GM10266 (cell line): Measurements from ENCODE around the gene RPUSD3.

Experiments used
- DNase-seq: peaks from one replicate; pipeline ENCODE4 v3.0.0; 2012; ENCODE audit errors: extremely low spot score
- TF ChIP-seq, protein P1 (sequence below): IDR thresholded peaks from 2 replicates; pipeline ENCODE4 v1.5.1; 2012; ENCODE audit warnings: mild to moderate bottlenecking, low read depth; ENCODE audit not compliant: control insufficient read depth, insufficient read depth; ENCODE audit errors: missing control alignments

The RPUSD3 gene

DNA sequence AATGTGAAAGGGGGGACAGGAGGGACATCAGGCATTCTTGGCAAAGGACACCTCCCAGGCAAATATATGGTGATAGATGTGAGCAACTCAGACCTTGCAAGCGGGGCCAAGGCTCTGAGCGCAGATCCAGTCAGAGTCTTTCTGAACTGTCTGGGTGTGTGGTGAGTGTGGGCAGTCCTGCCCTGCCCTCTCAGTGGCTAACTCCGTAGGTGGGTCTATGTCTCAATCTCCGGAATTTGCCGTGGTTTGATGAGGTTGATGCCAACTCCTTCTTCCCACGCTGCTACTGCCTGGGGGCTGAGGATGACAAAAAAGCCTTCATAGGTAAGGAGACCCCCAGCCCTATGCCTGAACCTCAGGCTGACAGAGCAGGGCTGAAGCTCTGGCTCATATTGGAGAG is 26.4 kb downstream of the RPUSD3 start:
- no peak for DNase-seq
- TF ChIP-seq, protein P1, sequence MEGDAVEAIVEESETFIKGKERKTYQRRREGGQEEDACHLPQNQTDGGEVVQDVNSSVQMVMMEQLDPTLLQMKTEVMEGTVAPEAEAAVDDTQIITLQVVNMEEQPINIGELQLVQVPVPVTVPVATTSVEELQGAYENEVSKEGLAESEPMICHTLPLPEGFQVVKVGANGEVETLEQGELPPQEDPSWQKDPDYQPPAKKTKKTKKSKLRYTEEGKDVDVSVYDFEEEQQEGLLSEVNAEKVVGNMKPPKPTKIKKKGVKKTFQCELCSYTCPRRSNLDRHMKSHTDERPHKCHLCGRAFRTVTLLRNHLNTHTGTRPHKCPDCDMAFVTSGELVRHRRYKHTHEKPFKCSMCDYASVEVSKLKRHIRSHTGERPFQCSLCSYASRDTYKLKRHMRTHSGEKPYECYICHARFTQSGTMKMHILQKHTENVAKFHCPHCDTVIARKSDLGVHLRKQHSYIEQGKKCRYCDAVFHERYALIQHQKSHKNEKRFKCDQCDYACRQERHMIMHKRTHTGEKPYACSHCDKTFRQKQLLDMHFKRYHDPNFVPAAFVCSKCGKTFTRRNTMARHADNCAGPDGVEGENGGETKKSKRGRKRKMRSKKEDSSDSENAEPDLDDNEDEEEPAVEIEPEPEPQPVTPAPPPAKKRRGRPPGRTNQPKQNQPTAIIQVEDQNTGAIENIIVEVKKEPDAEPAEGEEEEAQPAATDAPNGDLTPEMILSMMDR, result no peak

DNA sequence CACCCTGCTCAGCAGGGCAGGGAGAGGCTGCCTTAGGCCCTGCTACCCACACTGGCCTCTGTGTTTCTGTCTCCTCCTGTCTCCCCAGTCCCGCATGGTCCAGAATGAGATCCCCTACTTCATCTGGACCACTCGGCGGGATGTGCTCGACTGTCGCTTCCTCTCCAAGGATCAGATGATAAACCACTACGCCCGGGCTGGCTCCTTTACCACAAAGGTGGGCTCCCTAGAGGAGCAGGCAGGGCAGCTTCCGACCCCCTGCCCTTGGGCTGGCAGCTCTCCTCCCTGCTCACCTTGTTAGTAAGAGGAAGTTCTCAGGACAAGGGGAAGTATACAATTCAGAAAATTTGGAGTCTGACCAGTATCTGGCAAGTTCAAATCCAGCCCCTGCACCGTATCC is 27.8 kb downstream of the RPUSD3 start:
- no peak for DNase-seq
- TF ChIP-seq, protein P1, result no peak

DNA sequence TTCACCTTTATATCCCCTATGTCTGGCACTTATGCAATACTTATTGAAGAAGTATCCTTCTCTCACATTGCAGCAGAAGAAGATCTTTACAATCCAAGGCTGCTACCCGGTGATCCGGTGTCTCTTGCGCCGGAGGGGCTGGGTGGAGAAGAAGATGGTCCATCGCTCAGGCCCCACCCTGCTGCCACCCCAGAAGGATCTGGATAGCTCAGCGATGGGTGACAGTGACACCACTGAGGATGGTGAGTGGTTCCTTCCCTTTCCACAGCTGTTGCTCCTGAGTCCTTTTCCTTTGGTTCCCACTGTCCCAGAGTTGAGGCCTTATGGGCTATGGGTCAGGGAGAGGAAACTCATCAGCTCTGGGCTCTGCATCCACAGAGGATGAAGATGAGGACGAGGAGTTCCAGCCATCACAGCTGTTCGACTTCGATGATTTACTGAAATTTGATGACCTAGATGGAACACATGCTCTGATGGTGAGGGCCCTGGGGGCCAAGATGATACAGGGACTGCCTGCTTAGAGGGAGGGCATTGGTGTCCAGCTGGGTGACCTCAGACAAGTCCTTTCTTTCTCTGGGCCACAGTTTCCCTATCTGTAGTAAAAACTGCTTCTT is 30.8 kb downstream of the RPUSD3 start:
- no peak for DNase-seq
- TF ChIP-seq, protein P1, result no peak

DNA sequence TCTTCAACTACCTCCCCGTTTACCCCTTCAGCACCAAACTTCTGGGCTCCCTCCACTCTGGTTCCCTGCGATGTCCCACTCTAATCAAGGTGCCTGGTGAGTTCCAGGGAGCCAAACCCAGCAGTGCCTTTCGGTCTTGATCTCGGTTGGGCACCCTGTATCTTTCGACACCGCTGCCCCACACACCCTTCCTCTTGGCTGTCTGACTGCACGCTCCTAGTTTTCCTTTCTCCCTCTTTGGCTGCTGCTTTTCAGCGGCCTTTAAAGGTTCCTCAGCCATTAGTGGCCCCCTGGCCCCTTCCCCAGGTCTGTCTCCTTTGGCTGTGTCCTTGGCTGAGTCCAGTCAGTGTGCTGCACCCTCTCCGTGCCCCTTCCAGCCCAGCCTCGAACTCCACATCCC is 33.0 kb downstream of the RPUSD3 start:
- TF ChIP-seq, protein P1, result no peak
- no peak for DNase-seq

DNA sequence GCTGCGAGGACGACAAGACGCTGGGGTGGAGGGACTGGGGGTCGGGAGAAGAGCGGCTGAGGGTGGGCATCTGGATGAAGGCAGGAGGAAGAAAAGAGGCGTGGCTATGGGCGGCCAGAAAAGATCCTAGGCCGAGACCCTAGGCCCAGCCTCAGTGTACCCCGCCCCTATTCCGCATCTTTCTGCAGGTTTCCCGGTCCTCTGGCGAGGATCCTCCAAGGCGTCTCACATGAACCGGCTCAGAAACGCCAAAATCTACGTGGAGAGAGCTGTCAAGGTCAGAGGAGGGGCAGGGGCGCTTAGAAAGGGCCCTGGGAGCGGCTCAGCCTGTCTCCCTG is 33.4 kb downstream of the RPUSD3 start:
- TF ChIP-seq, protein P1, result no peak
- DNase-seq, result no peak

DNA sequence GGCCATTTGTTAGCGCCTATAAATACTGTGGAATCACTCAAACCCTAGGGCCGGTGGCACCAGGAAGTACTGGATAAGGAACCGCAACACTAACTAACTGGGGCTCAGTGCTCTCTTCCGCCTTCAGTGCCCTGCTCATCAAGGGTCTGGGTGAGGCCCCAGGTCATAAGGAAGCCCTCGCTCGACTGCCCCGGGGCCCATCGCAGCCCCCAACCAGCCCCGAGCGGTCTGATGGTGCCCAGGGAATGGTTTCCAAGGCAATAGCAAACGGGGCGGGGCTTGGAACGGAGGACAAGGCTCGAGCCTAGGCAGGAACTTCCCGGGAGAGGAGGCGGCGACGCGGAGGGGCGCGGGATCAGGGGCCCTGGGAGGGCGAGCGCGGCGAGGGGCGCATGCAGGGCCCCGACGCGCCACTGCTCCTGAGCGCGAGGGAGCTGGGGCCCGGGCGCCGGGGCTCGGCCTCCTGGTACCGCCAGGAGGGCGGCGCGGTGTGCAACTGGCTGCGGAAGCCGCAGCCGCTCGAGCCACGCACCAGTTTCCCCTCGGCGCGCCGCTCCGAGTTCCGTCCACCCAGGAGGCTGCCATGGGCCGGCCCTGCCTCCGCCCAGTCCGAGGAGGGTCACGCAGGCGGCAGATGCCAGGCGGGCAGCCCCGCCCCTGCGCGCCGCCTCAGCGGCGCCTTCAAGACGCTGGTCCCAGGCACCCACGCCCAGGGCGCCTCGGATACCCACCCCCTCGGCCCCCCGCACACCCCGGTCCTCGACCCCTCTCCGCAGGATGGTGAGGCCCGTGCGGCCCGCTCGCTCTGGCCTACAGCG is 34.0 kb downstream of the RPUSD3 start, which contains the start of gene TTLL3:
Gene TTLL3 (plus strand): TSS at position 648 of the 818 bp plus-strand sequence. CDS start 400 bp downstream, outside the sequence.
- TF ChIP-seq, protein P1, result no peak
- DNase-seq, result peak; percentile 68

DNA sequence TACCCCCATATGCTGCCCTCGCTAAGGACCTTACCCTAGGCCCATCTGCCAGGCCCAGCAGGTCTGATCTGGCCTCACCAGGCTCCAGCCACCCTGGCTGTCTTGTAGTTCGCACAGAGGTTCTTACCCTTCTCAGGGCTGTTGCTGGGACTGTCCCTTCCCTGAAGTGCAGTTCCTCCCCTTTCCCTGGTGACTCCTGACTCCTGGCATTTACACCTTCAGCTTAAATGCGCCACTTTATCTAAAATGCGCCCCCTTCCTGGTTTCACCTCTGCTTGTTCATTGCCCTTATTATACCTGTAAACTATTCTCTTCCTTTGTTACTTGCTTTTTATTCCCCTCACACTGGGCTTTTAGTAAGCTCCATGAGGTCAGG is 34.6 kb downstream of the RPUSD3 start:
- TF ChIP-seq, protein P1, result no peak
- DNase-seq, result peak; percentile 44
